Measurements from ENCODE around the gene PAPPA2. TPM values are rescaled to one million over a fixed set of nuclear protein-coding genes. Genes with fewer than 3 reads are reported as not detected.

The PAPPA2 gene
- total and polyA plus RNA-seq, 7 experiments from 2014 or later = 0.07 to 0.29 (median 0.21) TPM; not detected in 4

DNA sequence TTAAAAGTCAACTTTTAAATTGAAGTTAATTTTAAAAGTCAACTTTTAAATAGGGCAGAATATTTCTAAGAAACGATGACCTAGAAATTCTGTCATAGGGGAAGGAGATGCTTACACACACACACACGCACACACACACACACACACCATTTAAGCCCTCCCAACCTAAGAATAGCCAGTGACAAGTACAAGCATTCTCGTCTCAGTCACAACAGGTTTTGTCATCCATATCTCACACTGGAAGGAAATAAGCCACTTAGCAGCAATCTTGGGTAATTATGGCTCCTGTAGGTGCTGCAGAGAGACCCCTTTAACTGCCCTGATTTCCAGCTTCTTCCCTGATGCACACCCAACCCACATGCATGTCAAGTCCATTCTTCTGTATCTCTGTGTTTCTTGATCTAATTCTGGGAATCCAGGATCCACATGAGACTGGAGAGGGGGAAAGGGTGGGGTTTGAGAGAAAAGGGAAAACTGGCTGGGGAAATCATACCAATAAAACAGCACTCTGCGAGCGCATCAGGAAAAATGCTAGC is 338.1 kb downstream of the PAPPA2 start:
- CTCF ChIA-PET = no interaction called here
- no peak overlapping the region for H3K4me3 ChIP-seq (ENCODE audit: low read length)
- no peak overlapping the region for H3K27ac Mint-ChIP-seq

GRCh38 chr1:176801514-176802020 is 338.6 kb downstream of the PAPPA2 start:
- Histone ChIP-seq H3K4me3 (ENCODE audit: low read length) (no peak overlapping the region), H3K27me3 (ENCODE audit: control insufficient read depth in 2 of 2, insufficient read depth in 2 of 2, low read length in 2 of 2) (no peaks in the 10 kb centered on the region), H3K4me1 (ENCODE audit: control insufficient read depth in 2 of 2, insufficient read depth in 2 of 2, low read length in 2 of 2) (no peaks in the 10 kb centered on the region), H3K9me3 (ENCODE audit: control insufficient read depth in 2 of 3, low read length in 3 of 3) (no peaks in the 10 kb centered on the region), H3K27ac (ENCODE audit: low read depth, low read length) (no peak overlapping the region), H3K36me3 (ENCODE audit: control insufficient read depth in 2 of 3, insufficient read depth in 3 of 3, low read length in 3 of 3) (no peaks in the 10 kb centered on the region)
- ATAC-seq (no peak), DNase-seq (no peak)
- H3K36me3 Mint-ChIP-seq = no peaks in the 10 kb centered on the region
- H3K27ac Mint-ChIP-seq = no peak overlapping the region
- H3K4me1 Mint-ChIP-seq = no peaks in the 10 kb centered on the region
- intact Hi-C loops (cut with micrococcal nuclease) = no loop called here
- POLR2A ChIA-PET = no interaction called here
- H3K27me3 Mint-ChIP-seq = peaks cover 0 to 7% (median 4%) of the 10 kb centered on the region in 5 donors
- peaks cover 0 to 8% (median 2%) of the 10 kb centered on the region in 11 donors for H3K9me3 Mint-ChIP-seq
- H3K4me3 Mint-ChIP-seq = no peak overlapping the region
- CTCF ChIA-PET = no interaction called here

More for the DNA sequence above, 338.1 kb downstream of the PAPPA2 start:
- POLR2A ChIA-PET = no interaction called here
- H3K27me3 Mint-ChIP-seq = peaks cover 0 to 7% (median under 1%) of the 10 kb centered on the region in 5 donors
- H3K4me3 Mint-ChIP-seq = no peak overlapping the region
- no peaks in the 10 kb centered on the region for H3K27me3 ChIP-seq (ENCODE audit: control insufficient read depth in 2 of 2, insufficient read depth in 2 of 2, low read length in 2 of 2)
- H3K9me3 ChIP-seq (ENCODE audit: control insufficient read depth in 2 of 3, low read length in 3 of 3) = no peaks in the 10 kb centered on the region
- no peaks in the 10 kb centered on the region for H3K4me1 Mint-ChIP-seq
- intact Hi-C loops (cut with micrococcal nuclease) = no loop called here
- no peaks in the 10 kb centered on the region for H3K4me1 ChIP-seq (ENCODE audit: control insufficient read depth in 2 of 2, insufficient read depth in 2 of 2, low read length in 2 of 2)
- no peaks in the 10 kb centered on the region for H3K36me3 Mint-ChIP-seq
- H3K36me3 ChIP-seq (ENCODE audit: control insufficient read depth in 2 of 3, insufficient read depth in 3 of 3, low read length in 3 of 3) = no peaks in the 10 kb centered on the region
- ATAC-seq (no peak), DNase-seq (no peak)
- H3K27ac ChIP-seq (ENCODE audit: low read depth, low read length) = no peak overlapping the region
- peaks cover 0 to 5% (median 2%) of the 10 kb centered on the region in 11 donors for H3K9me3 Mint-ChIP-seq

DNA sequence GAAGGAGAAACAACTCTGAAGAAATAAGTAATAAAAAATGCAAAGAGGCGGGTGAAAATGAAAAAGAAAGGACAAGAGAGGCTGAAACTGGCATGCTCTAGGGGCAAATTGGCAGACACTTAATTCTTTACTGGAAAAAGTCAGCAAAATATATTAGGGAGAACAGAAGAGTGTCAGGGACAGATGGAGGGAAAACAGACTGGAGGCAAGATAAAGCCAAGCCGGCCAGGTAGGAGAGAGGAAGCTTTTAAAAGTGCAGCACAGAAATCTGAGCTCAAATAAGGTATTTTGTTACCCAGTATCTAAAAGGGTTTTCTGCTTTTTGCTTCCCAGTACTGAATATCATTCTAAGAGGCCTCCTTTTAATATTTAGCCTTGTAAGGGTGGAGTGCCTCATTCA is 339.3 kb downstream of the PAPPA2 start:
- intact Hi-C loops (cut with micrococcal nuclease) = no loop called here
- POLR2A ChIA-PET = no interaction called here
- H3K27ac ChIP-seq (ENCODE audit: low read depth, low read length) = no peak overlapping the region
- no peak for ATAC-seq
- H3K27me3 ChIP-seq (ENCODE audit: control insufficient read depth in 2 of 2, insufficient read depth in 2 of 2, low read length in 2 of 2) = no peaks in the 10 kb centered on the region
- no peak for DNase-seq
- Mint-ChIP-seq H3K27me3 (peaks cover 0 to 7% (median 4%) of the 10 kb centered on the region in 5 donors), H3K36me3 (no peaks in the 10 kb centered on the region), H3K4me3 (no peak overlapping the region), H3K4me1 (no peaks in the 10 kb centered on the region), H3K27ac (no peak overlapping the region), H3K9me3 (peaks cover 0 to 8% (median 2%) of the 10 kb centered on the region in 11 donors)
- no peaks in the 10 kb centered on the region for H3K36me3 ChIP-seq (ENCODE audit: control insufficient read depth in 2 of 3, insufficient read depth in 3 of 3, low read length in 3 of 3)
- CTCF ChIA-PET = no interaction called here
- H3K9me3 ChIP-seq (ENCODE audit: control insufficient read depth in 2 of 3, low read length in 3 of 3) = no peaks in the 10 kb centered on the region
- no peak overlapping the region for H3K4me3 ChIP-seq (ENCODE audit: low read length)
- H3K4me1 ChIP-seq (ENCODE audit: control insufficient read depth in 2 of 2, insufficient read depth in 2 of 2, low read length in 2 of 2) = no peaks in the 10 kb centered on the region

DNA sequence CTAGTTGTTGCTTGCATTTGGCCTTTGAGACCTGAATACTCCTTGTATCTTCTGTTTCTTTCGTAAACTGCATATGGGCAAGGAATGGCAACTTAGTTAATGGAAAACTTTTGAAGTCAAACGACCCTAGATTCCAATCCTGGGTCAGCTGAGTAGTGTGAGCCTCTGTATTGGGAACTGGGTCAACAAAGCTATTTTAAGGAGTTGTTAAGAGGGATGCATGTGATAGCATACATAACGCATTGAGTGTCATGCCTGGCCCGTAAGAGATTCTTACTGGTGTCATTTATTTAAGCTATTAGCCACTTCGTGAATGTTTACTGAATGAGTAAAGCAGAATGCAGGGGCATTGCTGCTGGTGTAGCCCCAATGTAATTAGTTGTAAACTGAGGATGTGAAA is 340.1 kb downstream of the PAPPA2 start:
- no peak for DNase-seq
- Mint-ChIP-seq H3K27me3 (peaks cover 0 to 7% (median 0%) of the 10 kb centered on the region in 5 donors), H3K9me3 (peaks cover 0 to 8% (median 2%) of the 10 kb centered on the region in 11 donors), H3K36me3 (no peaks in the 10 kb centered on the region), H3K4me3 (no peak overlapping the region), H3K27ac (no peak overlapping the region), H3K4me1 (no peaks in the 10 kb centered on the region)
- Histone ChIP-seq H3K27ac (ENCODE audit: low read depth, low read length) (no peak overlapping the region), H3K9me3 (ENCODE audit: control insufficient read depth in 2 of 3, low read length in 3 of 3) (no peaks in the 10 kb centered on the region), H3K4me1 (ENCODE audit: control insufficient read depth in 2 of 2, insufficient read depth in 2 of 2, low read length in 2 of 2) (no peaks in the 10 kb centered on the region), H3K27me3 (ENCODE audit: control insufficient read depth in 2 of 2, insufficient read depth in 2 of 2, low read length in 2 of 2) (no peaks in the 10 kb centered on the region), H3K36me3 (ENCODE audit: control insufficient read depth in 2 of 3, insufficient read depth in 3 of 3, low read length in 3 of 3) (no peaks in the 10 kb centered on the region), H3K4me3 (ENCODE audit: low read length) (no peak overlapping the region)
- ChIA-PET CTCF (no interaction called here), POLR2A (no interaction called here)
- intact Hi-C loops (cut with micrococcal nuclease) = no loop called here
- no peak for ATAC-seq

GRCh38 chr1:176803596-176803995 is 340.6 kb downstream of the PAPPA2 start:
- Mint-ChIP-seq H3K36me3 (no peaks in the 10 kb centered on the region), H3K27ac (no peak overlapping the region), H3K4me3 (no peak overlapping the region), H3K9me3 (peaks cover 0 to 8% (median 2%) of the 10 kb centered on the region in 11 donors), H3K4me1 (no peaks in the 10 kb centered on the region), H3K27me3 (peaks cover 0 to 7% (median 0%) of the 10 kb centered on the region in 5 donors)
- intact Hi-C loops (cut with micrococcal nuclease) = no loop called here
- no peak overlapping the region for H3K4me3 ChIP-seq (ENCODE audit: low read length)
- ChIA-PET CTCF (no interaction called here), POLR2A (no interaction called here)
- no peaks in the 10 kb centered on the region for H3K9me3 ChIP-seq (ENCODE audit: control insufficient read depth in 2 of 3, low read length in 3 of 3)
- no peak for ATAC-seq
- no peaks in the 10 kb centered on the region for H3K27me3 ChIP-seq (ENCODE audit: control insufficient read depth in 2 of 2, insufficient read depth in 2 of 2, low read length in 2 of 2)
- no peaks in the 10 kb centered on the region for H3K36me3 ChIP-seq (ENCODE audit: control insufficient read depth in 2 of 3, insufficient read depth in 3 of 3, low read length in 3 of 3)
- no peaks in the 10 kb centered on the region for H3K4me1 ChIP-seq (ENCODE audit: control insufficient read depth in 2 of 2, insufficient read depth in 2 of 2, low read length in 2 of 2)
- H3K27ac ChIP-seq (ENCODE audit: low read depth, low read length) = no peak overlapping the region
- DNase-seq = no peak

GRCh38 chr1:176809292-176809691 is 346.3 kb downstream of the PAPPA2 start:
- H3K27ac Mint-ChIP-seq = peak overlapping the region in 1 of 9 donors; percentile 17
- H3K9me3 Mint-ChIP-seq = peaks cover 0 to 14% (median 2%) of the 10 kb centered on the region in 11 donors
- no peaks in the 10 kb centered on the region for H3K4me1 Mint-ChIP-seq
- no peak overlapping the region for H3K27ac ChIP-seq (ENCODE audit: low read depth, low read length)
- no peaks in the 10 kb centered on the region for H3K4me1 ChIP-seq (ENCODE audit: control insufficient read depth in 2 of 2, insufficient read depth in 2 of 2, low read length in 2 of 2)
- no peaks in the 10 kb centered on the region for H3K36me3 ChIP-seq (ENCODE audit: control insufficient read depth in 2 of 3, insufficient read depth in 3 of 3, low read length in 3 of 3)
- H3K27me3 ChIP-seq (ENCODE audit: control insufficient read depth in 2 of 2, insufficient read depth in 2 of 2, low read length in 2 of 2) = no peaks in the 10 kb centered on the region
- H3K36me3 Mint-ChIP-seq = peaks cover 0 to under 1% (median 0%) of the 10 kb centered on the region in 5 donors
- DNase-seq (no peak), ATAC-seq (no peak)
- no peak overlapping the region for H3K4me3 ChIP-seq (ENCODE audit: low read length)
- no peak overlapping the region for H3K4me3 Mint-ChIP-seq
- CTCF ChIA-PET = no interaction called here
- POLR2A ChIA-PET = no interaction called here
- no peaks in the 10 kb centered on the region for H3K9me3 ChIP-seq (ENCODE audit: control insufficient read depth in 2 of 3, low read length in 3 of 3)
- intact Hi-C loops (cut with micrococcal nuclease) = no loop called here
- peaks cover 0 to 20% (median 4%) of the 10 kb centered on the region in 5 donors for H3K27me3 Mint-ChIP-seq
